T-cell (primary cell): ENCODE measurements around the gene RUNX3. TPM values are rescaled to one million over a fixed set of nuclear protein-coding genes. Genes with fewer than 3 reads are reported as not detected.

Experiments used
- ATAC-seq, 4 experiments: fragments of 200-7000 bp in 3 of 4; fragments of 150-1000 bp in 1 of 4; cut with Tn5 transposase; replicated peaks in 1 of 4; 1 replicate in 3 of 4; 2 replicates in 1 of 4; pipeline ENCODE4 v1.10.0; 2021; ENCODE audit warnings: moderate library complexity in 3 of 4, mild to moderate bottlenecking in 2 of 4, moderate number of reproducible peaks in 1 of 4
- CTCF ChIA-PET, 2 donors: fragments of 300-600 bp; sonication (Branson Sonifier 250); formaldehyde crosslinking; loops; one replicate each; lab custom pipeline; 2022; ENCODE audit warnings: antibody characterized with exemption in 2 of 2; lab: Charles Lee
- POLR2A ChIA-PET, 2 donors: fragments of 300-600 bp; sonication (Branson Sonifier 250); formaldehyde crosslinking; loops; one replicate each; lab custom pipeline; 2022; ENCODE audit warnings: antibody characterized with exemption in 2 of 2; lab: Charles Lee
- DNase-seq, 35 experiments: peaks; one replicate each; pipeline versions ENCODE4 v3.0.0 to v3.0.0-alpha.2; 2013 to 2023
- H3K27ac ChIP-seq: one replicate; pipeline ENCODE4 v1.5.1; 2013; ENCODE audit warnings: low read length
- H3K27me3 ChIP-seq, 2 experiments: replicated peaks in 1 of 2; 1 replicate in 1 of 2; 2 replicates in 1 of 2; pipeline versions ENCODE4 v1.6.1 to v1.7.0; 2013; ENCODE audit warnings: low read length in 1 of 2, mixed read lengths in 1 of 2; ENCODE audit not compliant: control insufficient read depth in 2 of 2, insufficient read depth in 2 of 2; ENCODE audit errors: extremely low read depth in 1 of 2
- H3K36me3 ChIP-seq, 2 donors: 1 replicate in 1 of 2; 2 replicates in 1 of 2; pipeline versions ENCODE4 v1.6.1 to v1.7.0; 2013; ENCODE audit warnings: low read length in 1 of 2; ENCODE audit not compliant: control insufficient read depth in 2 of 2, insufficient read depth in 1 of 2; ENCODE audit errors: extremely low read depth in 1 of 2
- H3K4me1 ChIP-seq, 2 experiments: 1 replicate in 1 of 2; 2 replicates in 1 of 2; pipeline versions ENCODE4 v1.6.1 to v1.7.0; 2013; ENCODE audit warnings: low read length in 2 of 2, mixed read lengths in 1 of 2; ENCODE audit not compliant: insufficient read depth in 2 of 2, control insufficient read depth in 1 of 2; ENCODE audit errors: extremely low read depth in 1 of 2
- H3K4me3 ChIP-seq, 2 donors: 1 replicate in 1 of 2; 2 replicates in 1 of 2; pipeline versions ENCODE4 v1.5.1 to v1.7.0; 2013; ENCODE audit warnings: mild to moderate bottlenecking in 2 of 2, low read length in 1 of 2, moderate library complexity in 1 of 2; ENCODE audit not compliant: control insufficient read depth in 1 of 2; ENCODE audit errors: extremely low read depth in 1 of 2
- H3K9me3 ChIP-seq: 2 replicates; pipeline ENCODE4 v1.7.0; 2013
- H3K27ac Mint-ChIP-seq, 2 donors: one replicate each; pipeline ENCODE4 v1.8.0; 2020 to 2021; ENCODE audit warnings: mild to moderate bottlenecking in 2 of 2, mixed read lengths in 2 of 2
- H3K27me3 Mint-ChIP-seq, 2 donors: one replicate each; pipeline ENCODE4 v1.8.0; 2021 to 2022; ENCODE audit warnings: mixed read lengths in 2 of 2
- H3K36me3 Mint-ChIP-seq: one replicate; pipeline ENCODE4 v1.8.0; 2021; ENCODE audit warnings: mixed read lengths
- H3K4me1 Mint-ChIP-seq, 3 donors: one replicate each; pipeline ENCODE4 v1.8.0; 2020 to 2022; ENCODE audit warnings: mixed read lengths in 3 of 3, mild to moderate bottlenecking in 1 of 3
- H3K4me3 Mint-ChIP-seq, 3 donors: one replicate each; pipeline ENCODE4 v1.8.0; 2020 to 2022; ENCODE audit warnings: mild to moderate bottlenecking in 3 of 3, mixed read lengths in 3 of 3, moderate library complexity in 3 of 3
- H3K9me3 Mint-ChIP-seq, 3 donors: one replicate each; pipeline ENCODE4 v1.8.0; 2020 to 2022; ENCODE audit warnings: mixed read lengths in 3 of 3
- WGBS: methylation state at CpG from one replicate; pipeline ENCODE4 v1.1.5; 2013; ENCODE audit warnings: missing lambda C conversion rate; ENCODE audit not compliant: insufficient coverage; 5-methylcytosine and 5-hydroxymethylcytosine counted together
- total RNA-seq, 35 experiments: library from RNA in 6 of 35; stranded (reverse) in 6 of 35; fragments of 120-200 nt in 1 of 35; gene quantifications; one replicate each; pipeline versions ENCODE4 v1.2.1 to v1.2.4 and lab custom pipeline; 2013 to 2026

RUNX3 gene
- total RNA-seq, 5 donors from 2014 or later (not counting 1 experiment from before 2014, with no cell fraction given), result 140 to 220 (median 145) TPM

DNA sequence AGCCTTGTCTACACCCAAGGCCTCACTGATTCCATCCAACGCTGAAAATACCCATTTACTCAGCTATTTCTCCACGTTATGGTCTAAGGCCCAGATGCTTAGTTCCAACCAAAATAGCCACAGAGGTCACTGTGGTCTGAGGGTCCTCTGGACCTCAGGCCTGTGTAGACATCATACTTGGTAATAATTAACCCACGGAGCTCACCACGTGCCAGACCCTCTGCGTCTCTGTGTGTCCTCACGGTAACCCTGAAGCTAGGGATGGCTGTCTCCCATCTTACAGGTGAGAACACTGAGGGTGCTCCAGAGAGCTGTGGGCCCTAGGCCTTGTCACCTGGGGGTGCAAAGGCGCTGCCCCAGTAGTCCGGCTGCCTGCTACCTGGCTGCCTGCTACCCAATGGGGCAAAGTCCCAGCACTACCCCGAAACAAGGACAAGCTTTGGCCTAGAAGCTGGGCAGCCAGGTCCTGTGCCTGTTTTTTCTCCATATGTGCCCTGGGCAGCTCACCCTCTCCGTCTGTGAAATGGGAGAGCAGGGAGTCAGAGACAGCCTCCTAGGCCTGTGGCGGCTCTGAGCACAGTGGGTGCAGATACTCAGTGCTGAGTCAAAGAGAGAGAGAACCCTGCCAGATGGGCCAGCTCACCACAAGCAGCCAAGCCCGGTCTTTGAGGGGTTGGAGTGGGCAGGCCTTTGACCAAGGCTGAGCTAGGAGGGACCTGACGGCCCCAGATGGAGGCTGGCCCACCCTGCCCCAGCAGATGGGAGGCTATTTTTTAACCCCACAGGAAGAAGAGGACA lies 17.0 kb upstream of the RUNX3 start:
- H3K27me3 Mint-ChIP-seq, result no peaks in the 10 kb centered on the region
- H3K9me3 Mint-ChIP-seq, result no peaks in the 10 kb centered on the region
- peak overlapping the region in 1 of 2 donors; percentile 64 for H3K27ac Mint-ChIP-seq
- H3K4me1 ChIP-seq, result peaks cover 1 to 39% of the 10 kb centered on the region in 2 experiments
- ATAC-seq (no peak), DNase-seq (no peak)
- no peak overlapping the region for H3K4me3 Mint-ChIP-seq
- peaks cover 28 to 42% (median 41%) of the 10 kb centered on the region in 3 donors for H3K4me1 Mint-ChIP-seq
- no peaks in the 10 kb centered on the region for H3K36me3 Mint-ChIP-seq
- H3K9me3 ChIP-seq, result no peaks in the 10 kb centered on the region
- H3K36me3 ChIP-seq, result peaks cover 0 to 7% of the 10 kb centered on the region in 2 donors
- WGBS, result 85% methylated on average over 12 of the region's 13 CpGs
- H3K4me3 ChIP-seq, result no peak overlapping the region
- POLR2A ChIA-PET, result no interaction called here
- no peak overlapping the region for H3K27ac ChIP-seq
- CTCF ChIA-PET, result no interaction called here
- H3K27me3 ChIP-seq, result no peaks in the 10 kb centered on the region

DNA sequence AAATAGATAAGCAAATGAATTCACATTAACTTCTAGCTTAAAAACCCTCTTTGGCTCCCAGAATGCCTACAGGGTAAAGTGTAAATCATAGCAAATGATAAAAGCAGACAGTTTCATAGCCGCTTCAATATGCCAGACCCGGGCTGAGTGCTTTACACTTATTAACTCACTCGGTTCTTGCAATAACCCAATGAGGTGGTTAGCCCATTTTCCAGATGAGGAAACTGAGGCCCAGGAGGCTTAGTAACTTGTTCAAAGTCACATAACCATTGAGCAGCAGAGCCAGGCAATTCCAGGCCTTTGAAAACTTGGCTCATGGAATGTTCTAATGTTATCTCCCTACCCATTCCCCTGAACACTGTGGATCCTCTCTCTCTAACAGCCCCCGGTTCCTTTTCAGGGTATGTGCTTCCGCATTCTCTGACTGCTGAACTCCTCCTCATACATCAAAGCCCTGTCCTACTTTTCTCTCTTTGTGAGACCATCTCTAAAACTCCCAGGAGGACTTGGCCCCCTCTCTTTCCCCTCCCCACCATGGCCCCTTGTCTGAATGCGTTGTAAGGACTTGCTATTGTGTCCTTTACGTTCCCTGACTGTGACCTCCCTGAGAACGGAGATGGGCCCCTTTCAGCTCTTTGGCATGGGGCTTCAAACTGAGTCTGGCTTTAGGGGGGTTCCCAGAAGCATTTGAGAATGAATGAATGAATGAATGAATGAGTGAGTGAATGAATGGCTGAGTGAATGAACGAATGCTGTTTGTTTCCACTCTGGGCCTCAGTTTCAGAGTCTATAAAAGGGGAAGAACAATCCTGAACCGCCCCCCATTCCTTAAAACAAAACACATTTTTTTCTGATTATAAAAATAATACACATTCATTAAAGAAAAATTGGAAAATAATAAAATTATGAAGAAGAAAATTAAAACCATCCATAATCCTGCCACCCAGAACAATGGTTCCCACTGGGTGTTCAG lies 15.6 kb upstream of the RUNX3 start:
- H3K27ac ChIP-seq, result no peak overlapping the region
- H3K4me1 ChIP-seq, result peaks cover 0 to 37% of the 10 kb centered on the region in 2 experiments
- no peaks in the 10 kb centered on the region for H3K27me3 Mint-ChIP-seq
- ATAC-seq (no peak), DNase-seq (no peak)
- no peak overlapping the region for H3K4me3 Mint-ChIP-seq
- H3K27me3 ChIP-seq, result no peaks in the 10 kb centered on the region
- H3K4me3 ChIP-seq, result no peak overlapping the region
- H3K9me3 ChIP-seq, result no peaks in the 10 kb centered on the region
- H3K9me3 Mint-ChIP-seq, result no peaks in the 10 kb centered on the region
- peaks cover 19 to 34% (median 31%) of the 10 kb centered on the region in 3 donors for H3K4me1 Mint-ChIP-seq
- ChIA-PET POLR2A (no interaction called here), CTCF (no interaction called here)
- 96% methylated on average over 6 of the region's 10 CpGs for WGBS
- H3K36me3 Mint-ChIP-seq, result no peaks in the 10 kb centered on the region
- H3K27ac Mint-ChIP-seq, result peak overlapping the region in 1 of 2 donors; percentile 28
- H3K36me3 ChIP-seq, result peaks cover 0 to 12% of the 10 kb centered on the region in 2 donors

GRCh38 chr1:24944318-24944717 lies 14.2 kb upstream of the RUNX3 start:
- no peaks in the 10 kb centered on the region for H3K9me3 Mint-ChIP-seq
- no peak overlapping the region for H3K4me3 Mint-ChIP-seq
- H3K27me3 Mint-ChIP-seq, result no peaks in the 10 kb centered on the region
- H3K4me1 Mint-ChIP-seq, result peaks cover 19 to 26% (median 24%) of the 10 kb centered on the region in 3 donors
- ChIA-PET POLR2A (no interaction called here), CTCF (interaction anchor here in 1 of 2 donors (0.7 kb wide), 1 partner anchor 92 kb away, joined by 3 read pairs; no protein-coding TSS in a partner anchor)
- no peak overlapping the region for H3K4me3 ChIP-seq
- H3K27ac ChIP-seq, result no peak overlapping the region
- no peaks in the 10 kb centered on the region for H3K27me3 ChIP-seq
- WGBS, result no CpG with 5 or more reads among the region's 3 CpGs
- H3K9me3 ChIP-seq, result no peaks in the 10 kb centered on the region
- DNase-seq (no peak), ATAC-seq (no peak)
- H3K36me3 ChIP-seq, result peaks cover under 1 to 12% of the 10 kb centered on the region in 2 donors
- no peaks in the 10 kb centered on the region for H3K36me3 Mint-ChIP-seq
- H3K4me1 ChIP-seq, result peaks cover 0 to 25% of the 10 kb centered on the region in 2 experiments
- peak overlapping the region in 1 of 2 donors; percentile 49 for H3K27ac Mint-ChIP-seq

- H3K4me3 Mint-ChIP-seq, result no peak overlapping the region
- DNase-seq (no peak), ATAC-seq (no peak)
- no peaks in the 10 kb centered on the region for H3K27me3 ChIP-seq
- peaks cover 8 to 21% (median 15%) of the 10 kb centered on the region in 3 donors for H3K4me1 Mint-ChIP-seq
- ChIA-PET CTCF (interaction anchor here in 1 of 2 donors (0.7 kb wide), 1 partner anchor 19 kb away, joined by 3 read pairs; no protein-coding TSS in a partner anchor), POLR2A (no interaction called here)
- H3K36me3 Mint-ChIP-seq, result peaks cover 7% of the 10 kb centered on the region
- no peaks in the 10 kb centered on the region for H3K27me3 Mint-ChIP-seq
- H3K36me3 ChIP-seq, result peaks cover 6 to 8% of the 10 kb centered on the region in 2 donors
- no peak overlapping the region for H3K27ac ChIP-seq
- H3K4me3 ChIP-seq, result no peak overlapping the region
- H3K9me3 Mint-ChIP-seq, result no peaks in the 10 kb centered on the region
- H3K9me3 ChIP-seq, result no peaks in the 10 kb centered on the region
- no peak overlapping the region for H3K27ac Mint-ChIP-seq
- peaks cover 0 to 15% of the 10 kb centered on the region in 2 experiments for H3K4me1 ChIP-seq
- 97% methylated on average over 15 of the region's 19 CpGs for WGBS
Observed at GRCh38 chr1:24942789-24943188, 12.7 kb upstream of the RUNX3 start.

DNA sequence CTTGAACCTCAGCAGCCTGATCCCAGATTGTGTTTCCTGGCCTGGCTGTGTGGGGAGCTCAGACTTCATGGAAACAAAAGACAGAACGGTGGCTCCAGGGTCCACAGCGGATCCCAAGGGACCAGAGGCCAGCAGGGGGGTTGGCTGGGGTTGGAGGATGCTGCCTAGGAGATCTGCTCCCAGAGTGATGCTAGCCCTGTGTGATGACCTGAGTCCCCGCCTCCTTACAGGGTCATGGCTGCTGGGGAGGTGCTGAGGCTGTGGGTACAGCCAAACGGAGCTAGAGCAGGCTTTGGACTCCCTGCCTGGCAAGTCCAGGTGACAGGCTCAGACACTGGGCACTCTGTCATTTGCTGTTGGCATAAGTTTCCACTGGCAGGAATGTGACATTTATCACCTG lies 11.5 kb upstream of the RUNX3 start:
- Mint-ChIP-seq H3K27ac (peak overlapping the region in 1 of 2 donors; percentile 66), H3K4me3 (no peak overlapping the region), H3K27me3 (no peaks in the 10 kb centered on the region), H3K36me3 (peaks cover 7% of the 10 kb centered on the region), H3K4me1 (peaks cover 4 to 16% (median 11%) of the 10 kb centered on the region in 3 donors), H3K9me3 (no peaks in the 10 kb centered on the region)
- H3K27me3 ChIP-seq, result no peaks in the 10 kb centered on the region
- H3K4me1 ChIP-seq, result peaks cover 0 to 7% of the 10 kb centered on the region in 2 experiments
- 79% methylated on average over 4 of the region's 4 CpGs for WGBS
- H3K27ac ChIP-seq, result no peak overlapping the region
- ChIA-PET POLR2A (no interaction called here), CTCF (no interaction called here)
- H3K4me3 ChIP-seq, result no peak overlapping the region
- ATAC-seq (no peak), DNase-seq (no peak)
- H3K9me3 ChIP-seq, result no peaks in the 10 kb centered on the region
- H3K36me3 ChIP-seq, result peaks cover 6 to 12% of the 10 kb centered on the region in 2 donors

DNA sequence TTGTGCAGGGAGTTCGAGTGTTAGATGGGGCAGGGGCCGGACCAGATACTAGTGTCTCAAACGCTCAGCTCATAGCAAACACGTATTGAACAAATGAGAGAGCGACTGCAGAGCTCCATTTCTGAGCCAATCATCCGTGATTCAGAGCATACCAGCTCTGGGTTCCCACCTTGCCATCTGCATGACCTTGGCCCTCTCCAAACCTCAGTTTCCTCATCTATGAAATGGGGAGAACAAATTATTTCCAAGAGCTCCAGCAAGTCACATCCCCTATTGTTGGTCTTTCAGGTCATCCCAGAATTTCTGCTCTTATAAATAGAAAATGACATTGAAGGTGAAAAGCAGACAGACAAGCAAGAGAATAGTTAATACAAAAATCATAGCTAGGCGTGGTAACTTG lies 10.2 kb upstream of the RUNX3 start:
- POLR2A ChIA-PET, result interaction anchor here in 1 of 2 donors (0.6 kb wide), 1 partner anchor 126 kb away, joined by 3 read pairs; no protein-coding TSS in a partner anchor
- peaks cover 7% of the 10 kb centered on the region for H3K36me3 Mint-ChIP-seq
- WGBS, result 97% methylated on average over 6 of the region's 7 CpGs

More for the DNA sequence above, 10.2 kb upstream of the RUNX3 start:
- no peak overlapping the region for H3K4me3 ChIP-seq
- peak overlapping the region in 1 of 2 donors; percentile 12 for H3K27ac Mint-ChIP-seq
- no peaks in the 10 kb centered on the region for H3K27me3 ChIP-seq
- H3K27ac ChIP-seq, result no peak overlapping the region
- H3K4me3 Mint-ChIP-seq, result no peak overlapping the region
- H3K9me3 Mint-ChIP-seq, result no peaks in the 10 kb centered on the region
- ATAC-seq (no peak), DNase-seq (no peak)
- peaks cover 6 to 12% of the 10 kb centered on the region in 2 donors for H3K36me3 ChIP-seq
- peaks cover 10 to 20% (median 16%) of the 10 kb centered on the region in 3 donors for H3K4me1 Mint-ChIP-seq
- H3K9me3 ChIP-seq, result no peaks in the 10 kb centered on the region
- CTCF ChIA-PET, result no interaction called here
- no peaks in the 10 kb centered on the region for H3K27me3 Mint-ChIP-seq
- peaks cover 0 to 12% of the 10 kb centered on the region in 2 experiments for H3K4me1 ChIP-seq
